ENCODE results near the gene SLC1A1.

Gene SLC1A1

GRCh38 chr9:4590430-4591122, 100.3 kb downstream of the SLC1A1 start:
- Histone ChIP-seq H3K9me2 (ENCODE audit: low read depth, low read length) (no peaks in the 10 kb centered on the region), H3K9ac (ENCODE audit: low read length) (no peak overlapping the region), H3K79me2 (ENCODE audit: insufficient read depth, low read length) (no peaks in the 10 kb centered on the region), H3K4me3 (ENCODE audit: low read depth, low read length, poor library complexity, severe bottlenecking) (no peak overlapping the region), H3K36me3 (ENCODE audit: insufficient read depth, low read length) (no peaks in the 10 kb centered on the region), H4K20me1 (ENCODE audit: insufficient read depth, low read length) (no peaks in the 10 kb centered on the region), H2AFZ (ENCODE audit: low read length) (no peak overlapping the region), H3K27ac (ENCODE audit: low read depth, low read length, poor library complexity, severe bottlenecking) (no peak overlapping the region), H3K9me3 (ENCODE audit: low read length) (no peaks in the 10 kb centered on the region), H3K27me3 (ENCODE audit: insufficient read depth, low read length) (no peaks in the 10 kb centered on the region), H3F3A (ENCODE audit: insufficient read depth, low read length) (no peaks in the 10 kb centered on the region), H3K4me1 (ENCODE audit: insufficient read depth, low read length, severe bottlenecking) (no peaks in the 10 kb centered on the region), H3K4me2 (ENCODE audit: low read length) (no peak overlapping the region)
- no peak for TF ChIP-seq EZH2 (IDR thresholded peaks at IDR 0.05; ENCODE audit: borderline replicate concordance, low read length)
- no peak for TF ChIP-seq CTCF (IDR thresholded peaks at IDR 0.05; ENCODE audit: low read length)

- Histone ChIP-seq H3K79me2 (ENCODE audit: insufficient read depth, low read length) (no peaks in the 10 kb centered on the region), H3K4me2 (ENCODE audit: low read length) (no peak overlapping the region), H3K36me3 (ENCODE audit: insufficient read depth, low read length) (no peaks in the 10 kb centered on the region), H2AFZ (ENCODE audit: low read length) (no peak overlapping the region), H3K9me3 (ENCODE audit: low read length) (no peaks in the 10 kb centered on the region), H3K9ac (ENCODE audit: low read length) (no peak overlapping the region), H4K20me1 (ENCODE audit: insufficient read depth, low read length) (no peaks in the 10 kb centered on the region), H3K4me3 (ENCODE audit: low read depth, low read length, poor library complexity, severe bottlenecking) (no peak overlapping the region), H3K4me1 (ENCODE audit: insufficient read depth, low read length, severe bottlenecking) (no peaks in the 10 kb centered on the region), H3K27me3 (ENCODE audit: insufficient read depth, low read length) (no peaks in the 10 kb centered on the region), H3F3A (ENCODE audit: insufficient read depth, low read length) (no peaks in the 10 kb centered on the region), H3K27ac (ENCODE audit: low read depth, low read length, poor library complexity, severe bottlenecking) (no peak overlapping the region), H3K9me2 (ENCODE audit: low read depth, low read length) (no peaks in the 10 kb centered on the region)
- TF ChIP-seq CTCF (IDR thresholded peaks at IDR 0.05; ENCODE audit: low read length) (no peak), EZH2 (IDR thresholded peaks at IDR 0.05; ENCODE audit: borderline replicate concordance, low read length) (no peak)
Observed at GRCh38 chr9:4591123-4591500, 100.8 kb downstream of the SLC1A1 start.

- no peaks in the 10 kb centered on the region for H4K20me1 ChIP-seq (ENCODE audit: insufficient read depth, low read length)
- no peaks in the 10 kb centered on the region for H3F3A ChIP-seq (ENCODE audit: insufficient read depth, low read length)
- H3K9me2 ChIP-seq (ENCODE audit: low read depth, low read length): no peaks in the 10 kb centered on the region
- H3K4me1 ChIP-seq (ENCODE audit: insufficient read depth, low read length, severe bottlenecking): peaks cover 8% of the 10 kb centered on the region
- no peaks in the 10 kb centered on the region for H3K27me3 ChIP-seq (ENCODE audit: insufficient read depth, low read length)
- no peak overlapping the region for H3K9ac ChIP-seq (ENCODE audit: low read length)
- H3K36me3 ChIP-seq (ENCODE audit: insufficient read depth, low read length): no peaks in the 10 kb centered on the region
- H3K27ac ChIP-seq (ENCODE audit: low read depth, low read length, poor library complexity, severe bottlenecking): no peak overlapping the region
- no peak overlapping the region for H3K4me3 ChIP-seq (ENCODE audit: low read depth, low read length, poor library complexity, severe bottlenecking)
- no peak for TF ChIP-seq EZH2 (IDR thresholded peaks at IDR 0.05; ENCODE audit: borderline replicate concordance, low read length)
- no peak for TF ChIP-seq CTCF (IDR thresholded peaks at IDR 0.05; ENCODE audit: low read length)
- H3K9me3 ChIP-seq (ENCODE audit: low read length): no peaks in the 10 kb centered on the region
- H2AFZ ChIP-seq (ENCODE audit: low read length): no peak overlapping the region
- no peaks in the 10 kb centered on the region for H3K79me2 ChIP-seq (ENCODE audit: insufficient read depth, low read length)
- no peak overlapping the region for H3K4me2 ChIP-seq (ENCODE audit: low read length)
Observed at GRCh38 chr9:4592295-4592694, 102.0 kb downstream of the SLC1A1 start.

All from OCI-LY1 (cell line).